ENCODE results near the gene CDH23.

The CDH23 gene

GRCh38 chr10:71644307-71645180, 247.8 kb downstream of the CDH23 start:
- Histone ChIP-seq H3K79me2 (ENCODE audit: control insufficient read depth, insufficient read depth, low read length, poor library complexity) (no peaks in the 10 kb centered on the region), H3K4me2 (ENCODE audit: low read length) (no peak overlapping the region), H3K4me1 (ENCODE audit: control insufficient read depth in 1 of 2, insufficient read depth in 2 of 2, low read length in 2 of 2) (no peaks in the 10 kb centered on the region), H3K79me1 (ENCODE audit: low read length) (no peaks in the 10 kb centered on the region), H3K14ac (ENCODE audit: low read length) (no peak overlapping the region), H4K8ac (ENCODE audit: low read depth, low read length) (no peak overlapping the region), H2AFZ (ENCODE audit: insufficient read depth, low read length, poor library complexity) (no peak overlapping the region), H3K27me3 (ENCODE audit: insufficient read depth, low read length) (no peaks in the 10 kb centered on the region), H3K23ac (ENCODE audit: low read length) (no peak overlapping the region), H3K27ac (ENCODE audit: low read depth, low read length) (no peak overlapping the region), H3K9ac (ENCODE audit: low read length) (no peak overlapping the region), H2BK120ac (ENCODE audit: insufficient read depth, low read length, poor library complexity) (no peak overlapping the region), H3K9me3 (ENCODE audit: insufficient read depth, low read depth, low read length) (no peaks in the 10 kb centered on the region), H2AK5ac (ENCODE audit: low read length) (no peak overlapping the region), H3K36me3 (ENCODE audit: control insufficient read depth in 1 of 2, insufficient read depth in 2 of 2, low read length in 2 of 2) (no peaks in the 10 kb centered on the region), H3K18ac (ENCODE audit: low read length) (no peak overlapping the region), H3K4me3 (ENCODE audit: low read depth, low read length) (no peak overlapping the region), H2BK12ac (ENCODE audit: low read length) (no peak overlapping the region), H4K91ac (ENCODE audit: low read depth, low read length) (no peak overlapping the region), H2BK5ac (ENCODE audit: low read depth, low read length, poor library complexity) (no peak overlapping the region), H4K12ac (ENCODE audit: low read depth, low read length) (no peak overlapping the region), H3K4ac (ENCODE audit: low read depth, low read length) (no peak overlapping the region)
- no peak for DNase-seq
- no CpG with 5 or more reads among the region's 6 CpGs for WGBS (ENCODE audit: extremely low coverage, insufficient coverage, insufficient read length)

GRCh38 chr10:71645185-71645584, 248.5 kb downstream of the CDH23 start:
- Histone ChIP-seq H2AK5ac (ENCODE audit: low read length) (no peak overlapping the region), H3K18ac (ENCODE audit: low read length) (no peak overlapping the region), H3K79me1 (ENCODE audit: low read length) (no peaks in the 10 kb centered on the region), H3K9me3 (ENCODE audit: insufficient read depth, low read depth, low read length) (no peaks in the 10 kb centered on the region), H2BK120ac (ENCODE audit: insufficient read depth, low read length, poor library complexity) (no peak overlapping the region), H3K4me1 (ENCODE audit: control insufficient read depth in 1 of 2, insufficient read depth in 2 of 2, low read length in 2 of 2) (no peaks in the 10 kb centered on the region), H2BK5ac (ENCODE audit: low read depth, low read length, poor library complexity) (no peak overlapping the region), H3K9ac (ENCODE audit: low read length) (no peak overlapping the region), H3K36me3 (ENCODE audit: control insufficient read depth in 1 of 2, insufficient read depth in 2 of 2, low read length in 2 of 2) (no peaks in the 10 kb centered on the region), H3K14ac (ENCODE audit: low read length) (no peak overlapping the region), H3K27me3 (ENCODE audit: insufficient read depth, low read length) (no peaks in the 10 kb centered on the region), H4K12ac (ENCODE audit: low read depth, low read length) (no peak overlapping the region), H2AFZ (ENCODE audit: insufficient read depth, low read length, poor library complexity) (no peak overlapping the region), H3K4ac (ENCODE audit: low read depth, low read length) (no peak overlapping the region), H3K23ac (ENCODE audit: low read length) (no peak overlapping the region), H3K4me3 (ENCODE audit: low read depth, low read length) (no peak overlapping the region), H3K79me2 (ENCODE audit: control insufficient read depth, insufficient read depth, low read length, poor library complexity) (no peaks in the 10 kb centered on the region), H2BK12ac (ENCODE audit: low read length) (no peak overlapping the region), H3K4me2 (ENCODE audit: low read length) (no peak overlapping the region), H3K27ac (ENCODE audit: low read depth, low read length) (no peak overlapping the region), H4K8ac (ENCODE audit: low read depth, low read length) (no peak overlapping the region), H4K91ac (ENCODE audit: low read depth, low read length) (no peak overlapping the region)
- DNase-seq, result no peak
- WGBS (ENCODE audit: extremely low coverage, insufficient coverage, insufficient read length), result no CpG with 5 or more reads among the region's 6 CpGs

GRCh38 chr10:71646037-71646436, 249.3 kb downstream of the CDH23 start:
- H3K79me2 ChIP-seq (ENCODE audit: control insufficient read depth, insufficient read depth, low read length, poor library complexity), result no peaks in the 10 kb centered on the region
- H2BK5ac ChIP-seq (ENCODE audit: low read depth, low read length, poor library complexity), result no peak overlapping the region
- no peak overlapping the region for H2BK12ac ChIP-seq (ENCODE audit: low read length)
- H3K9ac ChIP-seq (ENCODE audit: low read length), result no peak overlapping the region
- no peaks in the 10 kb centered on the region for H3K4me1 ChIP-seq (ENCODE audit: control insufficient read depth in 1 of 2, insufficient read depth in 2 of 2, low read length in 2 of 2)
- H4K8ac ChIP-seq (ENCODE audit: low read depth, low read length), result no peak overlapping the region
- no peak for DNase-seq
- H3K27ac ChIP-seq (ENCODE audit: low read depth, low read length), result no peak overlapping the region
- H2AFZ ChIP-seq (ENCODE audit: insufficient read depth, low read length, poor library complexity), result no peak overlapping the region
- no peak overlapping the region for H3K4ac ChIP-seq (ENCODE audit: low read depth, low read length)
- H3K36me3 ChIP-seq (ENCODE audit: control insufficient read depth in 1 of 2, insufficient read depth in 2 of 2, low read length in 2 of 2), result no peaks in the 10 kb centered on the region
- H3K79me1 ChIP-seq (ENCODE audit: low read length), result no peaks in the 10 kb centered on the region
- no peak overlapping the region for H3K4me2 ChIP-seq (ENCODE audit: low read length)
- no peaks in the 10 kb centered on the region for H3K27me3 ChIP-seq (ENCODE audit: insufficient read depth, low read length)
- no peak overlapping the region for H3K18ac ChIP-seq (ENCODE audit: low read length)
- no peaks in the 10 kb centered on the region for H3K9me3 ChIP-seq (ENCODE audit: insufficient read depth, low read depth, low read length)
- no peak overlapping the region for H2BK120ac ChIP-seq (ENCODE audit: insufficient read depth, low read length, poor library complexity)
- no peak overlapping the region for H3K23ac ChIP-seq (ENCODE audit: low read length)
- no peak overlapping the region for H2AK5ac ChIP-seq (ENCODE audit: low read length)
- no peak overlapping the region for H4K12ac ChIP-seq (ENCODE audit: low read depth, low read length)
- no peak overlapping the region for H3K14ac ChIP-seq (ENCODE audit: low read length)
- no CpG with 5 or more reads among the region's 6 CpGs for WGBS (ENCODE audit: extremely low coverage, insufficient coverage, insufficient read length)
- no peak overlapping the region for H3K4me3 ChIP-seq (ENCODE audit: low read depth, low read length)
- H4K91ac ChIP-seq (ENCODE audit: low read depth, low read length), result no peak overlapping the region

GRCh38 chr10:71646592-71647292, 250.0 kb downstream of the CDH23 start:
- no peak overlapping the region for H3K23ac ChIP-seq (ENCODE audit: low read length)
- no peak overlapping the region for H4K91ac ChIP-seq (ENCODE audit: low read depth, low read length)
- no peak overlapping the region for H2BK5ac ChIP-seq (ENCODE audit: low read depth, low read length, poor library complexity)
- H2AFZ ChIP-seq (ENCODE audit: insufficient read depth, low read length, poor library complexity), result no peak overlapping the region
- H2AK5ac ChIP-seq (ENCODE audit: low read length), result no peak overlapping the region
- no peak overlapping the region for H2BK120ac ChIP-seq (ENCODE audit: insufficient read depth, low read length, poor library complexity)
- H3K27me3 ChIP-seq (ENCODE audit: insufficient read depth, low read length), result no peaks in the 10 kb centered on the region
- WGBS (ENCODE audit: extremely low coverage, insufficient coverage, insufficient read length), result no CpG with 5 or more reads among the region's 13 CpGs
- no peaks in the 10 kb centered on the region for H3K36me3 ChIP-seq (ENCODE audit: control insufficient read depth in 1 of 2, insufficient read depth in 2 of 2, low read length in 2 of 2)
- no peak overlapping the region for H3K4me2 ChIP-seq (ENCODE audit: low read length)
- H3K18ac ChIP-seq (ENCODE audit: low read length), result no peak overlapping the region
- no peak for DNase-seq
- H2BK12ac ChIP-seq (ENCODE audit: low read length), result no peak overlapping the region
- no peaks in the 10 kb centered on the region for H3K9me3 ChIP-seq (ENCODE audit: insufficient read depth, low read depth, low read length)
- H3K4ac ChIP-seq (ENCODE audit: low read depth, low read length), result no peak overlapping the region
- no peaks in the 10 kb centered on the region for H3K79me1 ChIP-seq (ENCODE audit: low read length)
- H3K14ac ChIP-seq (ENCODE audit: low read length), result no peak overlapping the region
- H3K4me3 ChIP-seq (ENCODE audit: low read depth, low read length), result no peak overlapping the region
- no peak overlapping the region for H3K9ac ChIP-seq (ENCODE audit: low read length)
- no peaks in the 10 kb centered on the region for H3K79me2 ChIP-seq (ENCODE audit: control insufficient read depth, insufficient read depth, low read length, poor library complexity)
- H4K12ac ChIP-seq (ENCODE audit: low read depth, low read length), result no peak overlapping the region
- no peak overlapping the region for H3K27ac ChIP-seq (ENCODE audit: low read depth, low read length)
- H3K4me1 ChIP-seq (ENCODE audit: control insufficient read depth in 1 of 2, insufficient read depth in 2 of 2, low read length in 2 of 2), result no peaks in the 10 kb centered on the region
- H4K8ac ChIP-seq (ENCODE audit: low read depth, low read length), result no peak overlapping the region
